GM12873 (cell line): ENCODE data around the gene EFNA5.

Experiments
- TF ChIP-seq, protein P1 (sequence below): IDR thresholded peaks from 2 replicates; pipeline ENCODE4 v1.5.1; 2012; ENCODE audit warnings: low read depth, mild to moderate bottlenecking, moderate library complexity, low read length, control low read depth; ENCODE audit not compliant: insufficient read depth; ENCODE audit errors: missing control alignments

EFNA5 gene

DNA sequence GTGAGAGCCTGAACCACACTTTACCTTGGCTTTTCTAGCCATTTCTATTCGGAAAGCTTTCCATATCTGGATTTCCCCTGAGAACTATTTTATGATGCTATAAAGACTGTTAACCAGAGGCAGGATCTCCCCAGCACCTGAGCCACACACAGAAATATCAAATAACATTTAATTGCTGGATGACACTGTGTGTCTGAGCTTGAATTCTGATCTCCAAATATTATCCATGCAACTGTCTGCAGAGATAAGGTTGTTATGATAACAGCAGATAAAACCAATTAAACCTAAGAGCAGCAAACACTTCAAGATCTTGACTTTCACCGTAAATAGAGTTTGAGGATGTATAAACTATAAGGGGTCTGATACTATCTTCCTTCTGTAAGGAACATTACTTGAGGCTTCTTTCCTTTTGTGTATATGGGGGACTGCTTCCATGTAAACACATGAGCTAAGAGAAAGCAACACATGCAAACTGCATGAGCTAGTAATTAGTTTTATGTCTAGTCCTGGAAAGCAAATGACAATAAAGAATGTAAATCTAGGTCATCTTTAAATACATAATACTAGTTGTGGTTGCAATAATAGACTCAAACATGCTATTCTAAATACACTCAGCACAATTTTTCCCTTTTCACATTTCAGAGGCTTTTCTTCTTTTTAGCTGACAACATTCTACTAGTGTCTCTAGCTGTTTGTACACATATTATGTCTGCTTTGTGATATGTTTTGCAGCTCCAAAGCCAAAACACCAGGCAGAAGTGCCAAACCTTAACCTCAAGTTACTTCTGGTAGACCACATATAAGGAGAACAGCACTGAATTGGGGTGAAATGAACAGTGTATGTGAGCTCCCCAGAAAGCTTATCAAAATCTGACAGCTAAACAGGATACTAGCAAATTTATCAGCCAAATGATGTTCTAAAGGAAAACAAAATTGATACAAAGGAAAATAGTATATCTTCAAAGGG, 136.5 kb downstream of the EFNA5 start:
- TF ChIP-seq, protein P1, sequence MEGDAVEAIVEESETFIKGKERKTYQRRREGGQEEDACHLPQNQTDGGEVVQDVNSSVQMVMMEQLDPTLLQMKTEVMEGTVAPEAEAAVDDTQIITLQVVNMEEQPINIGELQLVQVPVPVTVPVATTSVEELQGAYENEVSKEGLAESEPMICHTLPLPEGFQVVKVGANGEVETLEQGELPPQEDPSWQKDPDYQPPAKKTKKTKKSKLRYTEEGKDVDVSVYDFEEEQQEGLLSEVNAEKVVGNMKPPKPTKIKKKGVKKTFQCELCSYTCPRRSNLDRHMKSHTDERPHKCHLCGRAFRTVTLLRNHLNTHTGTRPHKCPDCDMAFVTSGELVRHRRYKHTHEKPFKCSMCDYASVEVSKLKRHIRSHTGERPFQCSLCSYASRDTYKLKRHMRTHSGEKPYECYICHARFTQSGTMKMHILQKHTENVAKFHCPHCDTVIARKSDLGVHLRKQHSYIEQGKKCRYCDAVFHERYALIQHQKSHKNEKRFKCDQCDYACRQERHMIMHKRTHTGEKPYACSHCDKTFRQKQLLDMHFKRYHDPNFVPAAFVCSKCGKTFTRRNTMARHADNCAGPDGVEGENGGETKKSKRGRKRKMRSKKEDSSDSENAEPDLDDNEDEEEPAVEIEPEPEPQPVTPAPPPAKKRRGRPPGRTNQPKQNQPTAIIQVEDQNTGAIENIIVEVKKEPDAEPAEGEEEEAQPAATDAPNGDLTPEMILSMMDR: no peak

DNA sequence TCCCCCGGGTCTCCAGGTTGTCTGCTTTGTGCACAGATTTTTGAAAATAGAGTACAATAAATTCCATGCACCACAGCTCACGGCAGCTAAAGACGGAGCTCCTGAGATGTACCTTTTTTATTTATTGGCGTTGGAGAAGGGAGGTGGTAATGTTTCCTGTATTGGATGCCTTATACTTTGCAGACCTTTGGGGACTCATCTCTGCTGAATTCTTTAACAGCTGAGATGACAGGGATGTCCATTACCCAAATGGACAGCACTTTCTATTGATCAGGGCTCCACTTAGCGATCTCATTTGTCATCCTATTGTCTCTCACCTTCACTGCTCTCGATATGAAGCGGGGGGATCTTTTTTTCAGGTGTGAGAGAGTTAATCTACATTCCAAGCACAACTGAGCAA, 137.8 kb downstream of the EFNA5 start:
- TF ChIP-seq, protein P1: no peak

DNA sequence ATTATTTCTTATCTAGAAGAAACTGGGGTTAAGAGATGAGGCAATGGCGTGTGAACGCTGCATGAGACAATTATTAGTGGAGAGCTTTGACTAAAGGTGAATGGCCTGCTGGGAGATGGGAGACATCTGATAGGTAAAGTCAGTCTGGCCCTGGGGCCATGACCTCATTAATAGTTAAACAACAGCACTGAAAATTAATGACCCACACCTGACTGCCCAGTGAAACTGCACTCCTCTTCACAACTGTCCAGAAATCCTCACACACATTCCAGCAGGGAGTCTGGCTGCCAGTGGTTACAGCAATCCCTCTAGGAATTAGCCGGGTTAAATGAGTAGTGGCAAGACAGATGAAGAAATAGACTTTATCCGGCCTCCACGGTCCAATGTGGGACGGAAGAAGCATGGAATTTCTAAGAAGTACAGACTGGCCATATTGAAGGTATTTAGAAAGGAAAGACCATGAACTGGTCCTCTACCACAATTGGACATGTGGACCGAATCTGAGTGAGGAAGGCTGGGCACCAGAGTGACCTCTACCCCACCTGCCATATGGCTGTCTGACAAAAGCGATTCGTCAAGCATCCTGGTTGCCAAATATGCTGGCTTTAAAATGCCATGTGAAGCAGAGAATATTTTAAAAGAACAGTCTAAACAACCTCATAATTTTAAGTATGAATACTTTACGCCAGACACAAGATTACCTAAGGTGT, 138.4 kb downstream of the EFNA5 start:
- TF ChIP-seq, protein P1: no peak

DNA sequence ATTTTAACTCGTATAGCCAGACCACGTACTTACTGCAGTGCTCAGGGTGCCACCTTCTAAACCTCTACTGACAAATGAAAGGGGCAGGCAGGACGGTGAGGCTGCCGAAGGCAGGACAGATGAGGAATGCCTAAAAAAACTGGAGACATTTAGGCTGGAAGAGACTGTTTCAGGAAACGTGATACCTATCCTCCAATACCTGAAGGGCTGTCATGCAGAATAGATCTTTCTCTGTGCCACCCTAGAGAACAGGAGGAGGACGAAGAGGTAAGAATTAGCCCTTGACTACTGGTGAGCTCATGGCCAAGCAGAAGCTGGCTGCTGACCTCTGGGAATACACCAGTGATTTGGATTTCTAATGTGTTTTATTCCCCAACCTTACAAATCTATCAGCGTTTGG, 139.4 kb downstream of the EFNA5 start:
- TF ChIP-seq, protein P1: no peak

DNA sequence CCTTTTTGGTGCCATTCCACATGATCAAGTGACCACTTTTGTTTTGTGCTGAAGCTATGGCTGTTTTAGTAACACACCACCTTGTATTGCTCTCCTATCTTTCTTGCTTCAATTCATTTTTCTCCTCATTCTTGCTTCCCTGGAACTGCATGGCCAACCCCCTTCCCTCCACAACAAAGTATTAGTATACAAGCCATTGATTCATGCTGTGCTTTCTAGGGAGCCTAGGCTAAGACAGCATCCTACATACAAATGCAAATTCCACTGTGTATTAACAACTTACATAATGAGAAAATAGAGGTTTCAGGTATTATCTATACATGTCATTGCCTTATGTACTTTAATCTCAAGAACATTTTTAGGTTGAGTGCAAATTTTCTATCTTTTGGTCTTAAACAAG, 141.1 kb downstream of the EFNA5 start:
- TF ChIP-seq, protein P1: no peak

DNA sequence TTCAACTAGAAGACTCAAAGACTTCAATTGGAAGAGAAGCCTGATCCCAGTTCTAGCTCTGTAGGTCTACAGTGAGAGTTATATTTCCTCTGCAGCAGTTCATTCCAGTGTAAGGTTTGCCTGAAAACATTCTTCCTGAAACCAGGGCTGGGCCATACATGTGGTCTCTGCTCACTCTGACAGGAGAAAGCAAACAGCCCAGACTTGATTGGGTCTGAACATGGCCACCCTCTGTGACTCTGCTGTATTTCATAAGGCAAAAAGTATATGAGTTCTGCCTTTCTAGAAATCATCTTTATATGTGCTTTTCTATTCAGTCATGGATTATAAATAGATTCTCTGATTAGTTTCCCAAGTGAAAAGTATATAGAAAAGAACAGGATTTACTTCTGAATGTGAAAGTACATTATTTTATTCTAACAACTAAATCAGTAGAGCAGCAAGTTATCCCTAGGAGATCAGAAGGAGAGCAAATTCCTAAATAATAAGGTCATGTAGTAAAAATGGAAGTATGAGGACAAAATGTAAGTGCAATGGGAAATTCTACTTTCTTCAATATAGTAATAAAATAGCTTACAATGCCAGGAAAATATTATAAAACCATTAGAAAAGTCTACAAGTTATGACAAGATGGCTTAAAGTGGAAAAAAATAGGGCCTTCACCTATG, 144.3 kb downstream of the EFNA5 start:
- TF ChIP-seq, protein P1: no peak

DNA sequence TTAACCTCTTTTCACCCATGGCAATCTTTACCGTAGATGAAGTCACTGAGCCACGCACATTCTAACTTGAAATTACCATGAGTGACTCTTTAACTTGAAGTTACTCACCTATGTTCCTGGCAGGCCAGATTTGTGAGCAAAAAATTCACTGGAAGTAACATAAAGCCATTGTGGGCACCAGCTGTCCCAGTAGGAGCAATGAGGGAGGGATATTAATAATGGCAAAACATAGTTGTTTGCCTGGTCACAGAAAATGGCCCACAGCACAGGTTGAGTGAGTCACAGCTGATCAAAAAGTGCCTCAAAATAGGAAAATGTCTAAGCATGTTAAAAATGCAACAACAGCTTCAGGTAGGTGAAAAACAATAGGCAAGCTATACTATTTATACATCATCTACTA, 146.6 kb downstream of the EFNA5 start:
- TF ChIP-seq, protein P1: no peak
